HepG2 (cell line): Measurements from ENCODE around the gene ADGRG4. TPM values are rescaled to one million over a fixed set of nuclear protein-coding genes. Genes with fewer than 3 reads are reported as not detected.

Experiments
- ATAC-seq: fragments of 200-7000 bp; cut with Tn5 transposase; 3 replicates; pipeline ENCODE4 v1.9.1; 2020; ENCODE audit warnings: mild to moderate bottlenecking, moderate library complexity
- BruUV-seq: library from RNA; stranded (reverse); fragments of 400-500 nt; replicated peaks from 2 replicates; lab custom pipeline; 2021; lab: Mats Ljungman, UMichigan
- CTCF ChIA-PET: fragments of 300-600 bp; formaldehyde crosslinking; extraction: SDS; loops from one replicate; lab custom pipeline; 2021; ENCODE audit warnings: low total read pairs, inconsistent platforms, low intra/inter-chr PET ratio; lab: Yijun Ruan, JAX
- POLR2A ChIA-PET: fragments of 350-600 bp; sonication (Branson Sonifier 250); formaldehyde crosslinking; loops from one replicate; lab custom pipeline; 2020; ENCODE audit warnings: antibody characterized with exemption, inconsistent platforms; lab: Yijun Ruan, JAX
- DNase-seq: peaks from one replicate; pipeline ENCODE4 v3.0.0-alpha.2; 2015; ENCODE audit warnings: low spot score
- FAIRE-seq: peaks from 3 replicates; lab custom pipeline; 2011; peaks lifted over from hg19 to GRCh38; lab: Jason Lieb, UNC
- H2AFZ ChIP-seq: one replicate; pipeline ENCODE4 v1.6.1; 2011; ENCODE audit warnings: low read length, inconsistent platforms
- H3K27ac ChIP-seq: fragments of 300-600 bp; 3 replicates; pipeline ENCODE4 v1.8.0; 2011; ENCODE audit warnings: mixed run types, mild to moderate bottlenecking, mixed read lengths, low read length, inconsistent platforms; ENCODE audit not compliant: insufficient read depth; ENCODE audit errors: extremely low read length
- H3K27me3 ChIP-seq, 2 experiments: fragments of 200-600 bp in 1 of 2; 2 replicates in 1 of 2; 3 replicates in 1 of 2; pipeline versions ENCODE4 v1.6.0 to v1.8.0; 2011; ENCODE audit warnings: low read length in 2 of 2, mild to moderate bottlenecking in 2 of 2, moderate library complexity in 2 of 2, inconsistent platforms in 1 of 2; ENCODE audit not compliant: insufficient read depth in 2 of 2, control insufficient read depth in 1 of 2
- H3K36me3 ChIP-seq, 2 experiments: fragments of 200-600 bp in 1 of 2; replicated peaks in 1 of 2; 2 replicates in 1 of 2; 3 replicates in 1 of 2; pipeline versions ENCODE4 v1.5.1 to v1.8.0; 2011; ENCODE audit warnings: low read length in 2 of 2, inconsistent platforms in 1 of 2; ENCODE audit not compliant: insufficient read depth in 2 of 2, control insufficient read depth in 1 of 2
- H3K4me1 ChIP-seq: 2 replicates; pipeline ENCODE4 v1.5.1; 2012; ENCODE audit warnings: low read length, inconsistent platforms; ENCODE audit not compliant: insufficient read depth
- H3K4me2 ChIP-seq: 2 replicates; pipeline ENCODE4 v1.6.0; 2011; ENCODE audit warnings: low read depth, low read length, inconsistent platforms
- H3K4me3 ChIP-seq, 3 experiments: fragments of 200-600 bp in 1 of 3; sonication (generic), shearing (Covaris generic) in 1 of 3; replicated peaks in 1 of 3; 2 replicates each; pipeline ENCODE4 v1.5.1; 2011 to 2016; ENCODE audit warnings: low read length in 3 of 3, inconsistent platforms in 2 of 3, low read depth in 2 of 3, mild to moderate bottlenecking in 2 of 3, control low read depth in 1 of 3, mixed read lengths in 1 of 3; ENCODE audit not compliant: insufficient read depth in 1 of 3
- H3K79me2 ChIP-seq: one replicate; pipeline ENCODE4 v1.6.1; 2011; ENCODE audit warnings: low read length, inconsistent platforms; ENCODE audit not compliant: insufficient read depth
- H3K9ac ChIP-seq: 2 replicates; pipeline ENCODE4 v1.6.0; 2011; ENCODE audit warnings: mild to moderate bottlenecking, low read depth, low read length, inconsistent platforms; ENCODE audit not compliant: insufficient read depth
- H3K9me3 ChIP-seq: 2 replicates; pipeline ENCODE4 v1.5.1; 2012; ENCODE audit warnings: mild to moderate bottlenecking, low read length
- H4K20me1 ChIP-seq: 2 replicates; pipeline ENCODE4 v1.6.0; 2011; ENCODE audit warnings: inconsistent platforms, mild to moderate bottlenecking, low read length, moderate library complexity; ENCODE audit not compliant: insufficient read depth
- ARID2 ChIP-seq: sonication (generic); formaldehyde crosslinking; IDR thresholded peaks from 2 replicates; pipeline ENCODE4 v1.8.1; 2022; ENCODE audit warnings: mild to moderate bottlenecking, missing genetic modification reagents, borderline replicate concordance
- CENPT ChIP-seq: sonication (generic); formaldehyde crosslinking; IDR thresholded peaks from 2 replicates; pipeline ENCODE4 v1.8.0; 2022; ENCODE audit warnings: low read depth, mild to moderate bottlenecking, moderate library complexity, missing genetic modification reagents
- DNMT3B ChIP-seq: conservative IDR thresholded peaks from 2 replicates; pipeline ENCODE4 v1.6.1; 2016; ENCODE audit warnings: missing biosample characterization, control low read depth
- EED ChIP-seq: sonication (generic); formaldehyde crosslinking; IDR thresholded peaks from 2 replicates; pipeline ENCODE4 v1.5.0; 2020; ENCODE audit warnings: mild to moderate bottlenecking, missing genetic modification reagents
- HOXD1 ChIP-seq: sonication (generic); formaldehyde crosslinking; IDR thresholded peaks from 2 replicates; pipeline ENCODE4 v1.5.0; 2020; ENCODE audit warnings: missing genetic modification reagents
- PHF20 ChIP-seq: sonication (generic); formaldehyde crosslinking; IDR thresholded peaks from 2 replicates; pipeline ENCODE4 v1.5.0; 2020; ENCODE audit warnings: mild to moderate bottlenecking, missing genetic modification reagents
- RBFOX2 ChIP-seq: fragments of 200-400 bp; formaldehyde crosslinking; IDR thresholded peaks from 2 replicates; pipeline ENCODE4 v1.6.1; 2017; ENCODE audit warnings: low read depth, mild to moderate bottlenecking, low read length
- RBM39 ChIP-seq: fragments of 200-400 bp; formaldehyde crosslinking; IDR thresholded peaks from one replicate; pipeline ENCODE4 v1.6.1; 2018; ENCODE audit warnings: antibody characterized with exemption, mild to moderate bottlenecking, low read depth, low read length; ENCODE audit not compliant: poor library complexity, severe bottlenecking
- RELA ChIP-seq: sonication (generic); formaldehyde crosslinking; IDR thresholded peaks from 2 replicates; pipeline ENCODE4 v1.4.0; 2020; ENCODE audit warnings: missing genetic modification reagents
- REXO4 ChIP-seq: sonication (generic); formaldehyde crosslinking; IDR thresholded peaks from 2 replicates; pipeline ENCODE4 v1.8.0; 2022; ENCODE audit warnings: missing genetic modification reagents, mild to moderate bottlenecking, borderline replicate concordance
- SIX4 ChIP-seq: sonication (generic); formaldehyde crosslinking; IDR thresholded peaks from 2 replicates; pipeline ENCODE4 v1.4.0; 2020; ENCODE audit warnings: missing genetic modification reagents
- SPEN ChIP-seq: sonication (generic); formaldehyde crosslinking; IDR thresholded peaks from 2 replicates; pipeline ENCODE4 v1.5.1; 2020; ENCODE audit warnings: low read depth, mild to moderate bottlenecking, missing genetic modification reagents
- STAG1 ChIP-seq: sonication (generic); formaldehyde crosslinking; IDR thresholded peaks from 2 replicates; pipeline ENCODE4 v1.4.0; 2020; ENCODE audit warnings: missing genetic modification reagents
- ZMYM4 ChIP-seq: sonication (generic); formaldehyde crosslinking; IDR thresholded peaks from 2 replicates; pipeline ENCODE4 v1.8.1; 2023; ENCODE audit warnings: mild to moderate bottlenecking, missing genetic modification reagents
- ZNF3 ChIP-seq: IDR thresholded peaks from 2 replicates; pipeline ENCODE4 v1.7.0; 2017; ENCODE audit warnings: inconsistent platforms
- ZNF543 ChIP-seq: sonication (generic); formaldehyde crosslinking; IDR thresholded peaks from 2 replicates; pipeline ENCODE4 v1.4.0; 2020; ENCODE audit warnings: mild to moderate bottlenecking, missing genetic modification reagents
- ZNF564 ChIP-seq: sonication (generic); formaldehyde crosslinking; IDR thresholded peaks from 2 replicates; pipeline ENCODE4 v1.8.1; 2023; ENCODE audit warnings: mild to moderate bottlenecking, missing genetic modification reagents
- WGBS: methylation state at CpG from one replicate; pipeline ENCODE4 v1.1.6; 2017; ENCODE audit warnings: low lambda C conversion rate; 5-methylcytosine and 5-hydroxymethylcytosine counted together
- in situ Hi-C: cut with HindIII; loops from 2 replicates; pipeline ENCODE4 v1.10.0; 2017; ENCODE audit warnings: low pct_unique_long_range_greater_than_20kb; ENCODE audit not compliant: extremely low pct_ligation_motif_present
- intact Hi-C: fragments of 100-400 bp; cut with micrococcal nuclease; formaldehyde crosslinking; loops from one replicate; pipeline ENCODE4 v1.10.0; 2022; ENCODE audit not compliant: unreplicated experiment
- polyA plus RNA-seq, 8 experiments: library from polyadenylated mRNA; depleted of rRNA in 3 of 8; stranded (reverse) in 7 of 8; unstranded in 1 of 8; fragments of >200 nt; fragmentation: Illumina TruSeq in 4 of 8; extraction: Trizol in 4 of 8; gene quantifications; 2 replicates each; pipeline versions ENCODE4 v1.2.1 to v1.2.3, GENCODE V29; 2011 to 2016; ENCODE audit warnings: low read depth in 4 of 8, missing spikeins in 1 of 8, mixed read lengths in 1 of 8; ENCODE audit not compliant: insufficient read depth in 1 of 8
- total RNA-seq, 5 experiments: library from RNA; depleted of rRNA; stranded (reverse); fragments of >200 nt; fragmentation: Illumina TruSeq; extraction: Trizol; gene quantifications; 2 replicates each; pipeline ENCODE4 v1.2.3, GENCODE V29; 2016; ENCODE audit warnings: low read depth in 1 of 5
- TF ChIP-seq, protein P1 (sequence below): sonication (generic); formaldehyde crosslinking; IDR thresholded peaks from 2 replicates; pipeline ENCODE4 v1.4.0; 2020; ENCODE audit warnings: mild to moderate bottlenecking, missing genetic modification reagents

Gene ADGRG4
- total and polyA plus RNA-seq, 2 of the 13 experiments (the other 11 are each of a cell fraction or from before 2014, with no cell fraction given), result not detected

DNA sequence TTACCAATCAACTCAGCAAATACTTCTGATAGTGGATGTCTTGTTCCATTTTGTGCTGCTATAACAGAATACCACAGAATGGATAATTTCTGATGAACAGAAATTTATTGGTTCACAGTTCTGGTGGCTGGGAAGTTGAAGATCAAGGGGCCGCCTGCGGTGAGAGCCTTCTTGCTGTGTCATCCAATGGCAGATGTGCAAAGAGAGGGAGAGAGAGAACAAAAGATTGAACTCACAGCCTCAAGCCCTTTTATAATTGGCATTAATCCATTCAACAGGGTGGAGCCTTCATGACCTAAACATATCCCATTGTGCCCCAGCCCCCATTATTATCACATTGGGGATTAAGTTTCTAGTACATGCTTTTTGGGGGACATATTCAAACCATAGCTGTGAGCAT is 86.1 kb downstream of the ADGRG4 start:
- Histone ChIP-seq H3K4me1 (no peaks in the 10 kb centered on the region), H3K27ac (no peak overlapping the region), H3K79me2 (no peaks in the 10 kb centered on the region), H3K9ac (no peak overlapping the region), H3K4me2 (no peak overlapping the region), H3K9me3 (no peaks in the 10 kb centered on the region), H4K20me1 (no peaks in the 10 kb centered on the region), H3K4me3 (no peak overlapping the region), H3K27me3 (no peaks in the 10 kb centered on the region), H2AFZ (no peak overlapping the region), H3K36me3 (no peaks in the 10 kb centered on the region)
- in situ Hi-C loops, result no loop called here
- 94% methylated on average over 2 of the region's 2 CpGs for WGBS
- no peak for DNase-seq
- intact Hi-C loops, result no loop called here
- ChIA-PET CTCF (no interaction called here), POLR2A (no interaction called here)
- no peak for FAIRE-seq
- TF ChIP-seq STAG1 (no peak), ZMYM4 (CRISPR knock-in tag) (no peak), ZNF3 (CRISPR knock-in tag) (no peak), HOXD1 (CRISPR knock-in tag) (no peak), RBM39 (no peak), REXO4 (CRISPR knock-in tag) (no peak), RBFOX2 (no peak), CENPT (no peak), PHF20 (CRISPR knock-in tag) (no peak), SIX4 (no peak), RELA (CRISPR knock-in tag) (no peak), ZNF543 (no peak), DNMT3B (CRISPR knock-in tag) (no peak), SPEN (no peak), ZNF564 (CRISPR knock-in tag) (no peak), ARID2 (no peak), EED (CRISPR knock-in tag) (no peak)
- TF ChIP-seq, protein P1, sequence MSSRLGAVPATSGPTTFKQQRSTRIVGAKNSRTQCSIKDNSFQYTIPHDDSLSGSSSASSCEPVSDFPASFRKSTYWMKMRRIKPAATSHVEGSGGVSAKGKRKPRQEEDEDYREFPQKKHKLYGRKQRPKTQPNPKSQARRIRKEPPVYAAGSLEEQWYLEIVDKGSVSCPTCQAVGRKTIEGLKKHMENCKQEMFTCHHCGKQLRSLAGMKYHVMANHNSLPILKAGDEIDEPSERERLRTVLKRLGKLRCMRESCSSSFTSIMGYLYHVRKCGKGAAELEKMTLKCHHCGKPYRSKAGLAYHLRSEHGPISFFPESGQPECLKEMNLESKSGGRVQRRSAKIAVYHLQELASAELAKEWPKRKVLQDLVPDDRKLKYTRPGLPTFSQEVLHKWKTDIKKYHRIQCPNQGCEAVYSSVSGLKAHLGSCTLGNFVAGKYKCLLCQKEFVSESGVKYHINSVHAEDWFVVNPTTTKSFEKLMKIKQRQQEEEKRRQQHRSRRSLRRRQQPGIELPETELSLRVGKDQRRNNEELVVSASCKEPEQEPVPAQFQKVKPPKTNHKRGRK (CRISPR knock-in tag), result no peak
- no TSS peak for BruUV-seq
- no peak for ATAC-seq
